NCI-H187 (cell line): Measurements from ENCODE around the gene VEGFA.

Source experiments
- DNase-seq, 2 experiments: peaks; one replicate each; lab custom pipeline; 2025; lab: John Stamatoyannopoulos, UW

VEGFA gene

DNA sequence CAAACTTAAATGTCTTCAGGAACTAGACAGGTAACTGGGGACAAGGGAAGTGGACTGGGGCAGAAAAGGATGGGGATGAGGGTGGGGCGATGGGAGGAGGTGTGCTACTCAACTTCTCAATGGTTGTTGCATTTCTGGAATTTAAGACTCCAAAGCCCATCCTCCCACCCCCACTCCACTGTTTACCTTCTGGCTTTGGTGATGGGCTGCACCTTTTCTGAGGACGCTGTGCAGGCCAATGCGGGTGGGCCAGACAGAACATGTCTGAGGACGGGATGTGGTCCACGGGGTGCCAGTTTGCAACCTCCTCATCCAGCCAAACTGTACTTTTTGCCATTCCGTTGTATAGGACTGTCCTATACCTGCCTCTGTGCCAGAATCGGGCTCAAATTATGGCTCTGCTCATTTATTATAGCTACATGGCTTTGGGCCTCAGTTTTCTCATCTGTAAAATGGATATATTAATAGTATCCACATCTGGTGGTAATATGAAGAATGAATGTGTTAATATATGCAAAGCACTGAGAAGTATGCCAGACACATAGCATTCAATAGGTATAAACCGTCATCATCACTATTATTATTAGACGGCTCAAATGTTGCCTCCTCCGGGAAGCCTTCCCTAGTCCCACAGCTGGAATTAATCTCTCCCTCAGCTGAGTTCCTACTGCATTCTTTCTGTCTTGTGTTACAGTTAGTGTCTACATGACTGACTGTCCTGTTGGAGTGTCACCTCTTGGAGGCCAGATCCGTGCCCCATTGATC lies 31.0 kb upstream of the VEGFA start:
- DNase-seq = no peak

DNA sequence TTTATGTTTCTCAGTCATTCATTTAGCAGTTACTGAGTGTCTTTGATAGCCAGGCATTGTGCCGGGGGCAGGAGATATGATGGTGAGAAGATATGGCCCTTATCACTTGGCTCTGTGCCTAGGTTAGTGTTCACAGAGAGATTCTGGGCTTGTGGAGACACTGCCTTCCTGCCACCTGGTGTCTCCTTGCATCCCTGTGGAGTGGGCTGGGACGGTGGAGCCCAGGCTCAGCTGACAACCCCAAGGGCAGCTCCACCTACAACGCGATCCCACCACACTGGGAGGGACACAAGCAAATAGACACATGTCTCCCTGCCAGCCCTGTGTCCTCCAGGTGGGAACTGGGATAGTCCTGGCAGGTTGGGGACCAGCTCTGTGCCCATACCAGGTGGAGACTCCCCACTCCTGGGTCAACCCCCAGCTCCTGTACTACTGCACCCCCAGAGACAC lies 30.3 kb upstream of the VEGFA start:
- no peak for DNase-seq

DNA sequence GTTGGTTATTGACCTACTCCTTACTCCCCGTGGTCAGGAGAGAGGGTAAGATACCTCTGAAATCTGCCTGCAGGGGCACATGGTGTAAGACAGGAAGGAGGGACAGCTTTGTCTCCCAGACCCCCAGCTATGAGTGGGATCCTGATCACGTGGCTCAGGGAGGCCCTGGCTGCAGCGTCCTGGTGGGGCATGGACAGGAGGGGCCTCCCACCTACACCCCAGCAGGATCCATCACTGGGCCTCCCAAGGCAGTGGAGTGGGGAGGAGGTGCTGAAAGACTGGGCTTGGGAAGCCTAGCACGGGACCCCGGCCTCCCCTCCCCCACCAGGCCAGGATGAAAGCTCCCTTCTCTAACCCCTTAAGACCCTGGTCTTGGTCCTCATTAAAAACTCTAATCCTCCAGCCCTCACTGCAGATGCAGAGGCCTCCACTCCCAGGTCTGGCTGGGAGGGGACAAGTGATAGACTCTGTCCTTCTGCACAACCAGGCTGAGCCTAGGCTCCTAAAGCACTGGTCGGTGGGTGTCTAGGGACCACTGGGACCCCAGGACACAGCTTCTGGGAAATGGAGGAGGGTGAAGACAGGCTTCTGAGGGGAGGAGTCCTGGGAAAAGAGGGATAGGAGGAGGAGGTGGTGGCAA lies 29.6 kb upstream of the VEGFA start:
- no peak for DNase-seq

DNA sequence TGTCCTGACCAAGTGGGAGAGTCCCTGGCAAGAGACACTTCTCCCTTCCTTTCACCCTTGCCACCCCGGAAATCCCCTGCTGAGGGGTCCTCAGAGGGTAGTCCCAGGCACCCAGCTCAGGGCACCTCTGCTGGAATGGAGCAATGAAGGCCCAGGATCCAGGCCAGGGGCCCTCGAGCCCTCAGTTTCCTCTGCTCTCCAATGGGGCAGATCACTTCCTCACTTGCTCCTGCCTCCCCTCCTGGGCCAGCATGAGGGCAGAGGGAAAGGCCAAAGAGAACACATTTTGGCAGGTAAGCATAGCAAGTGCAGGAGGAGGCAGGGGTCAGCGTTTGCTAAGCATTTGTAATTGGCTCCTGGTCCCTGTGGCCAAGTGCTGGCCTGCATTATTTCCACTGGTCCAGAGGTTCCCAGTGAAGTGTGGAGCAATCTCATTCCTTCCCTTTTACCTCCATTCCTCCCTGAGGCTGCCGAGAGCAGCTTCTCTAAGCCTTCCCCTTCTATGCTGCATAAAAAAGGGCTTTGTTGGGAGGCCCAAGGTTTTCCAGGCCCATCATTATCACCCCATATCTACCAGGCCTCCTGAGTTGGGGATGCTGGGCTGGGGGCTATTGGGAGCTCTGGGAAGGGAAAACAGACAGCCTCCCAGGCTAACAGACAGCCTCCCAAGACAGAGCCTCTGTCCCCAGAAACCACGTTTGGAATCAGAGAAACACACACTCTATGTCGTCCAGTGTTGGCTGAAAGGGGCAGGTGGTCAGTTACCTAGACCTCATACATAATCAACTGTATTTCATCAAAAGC lies 28.8 kb upstream of the VEGFA start:
- DNase-seq = no peak

DNA sequence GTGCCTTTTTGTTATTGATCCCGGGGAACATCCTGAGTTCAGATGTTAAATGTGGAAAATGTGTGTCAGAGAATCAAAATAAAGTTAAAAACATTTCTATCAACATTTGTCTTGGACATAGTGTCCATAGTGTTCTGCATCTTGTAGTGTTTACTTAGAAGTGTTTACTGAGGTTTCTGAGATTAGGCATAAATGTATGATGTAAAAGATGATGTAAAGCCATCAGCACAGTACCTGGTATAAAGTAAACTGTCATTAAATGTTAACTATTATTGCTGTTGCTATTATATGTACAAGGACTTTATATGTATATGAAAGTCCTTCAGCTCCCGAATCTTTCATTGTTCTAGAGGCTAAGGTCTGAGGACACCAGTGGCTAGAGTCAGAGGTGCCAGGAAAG lies 28.2 kb upstream of the VEGFA start:
- no peak for DNase-seq

DNA sequence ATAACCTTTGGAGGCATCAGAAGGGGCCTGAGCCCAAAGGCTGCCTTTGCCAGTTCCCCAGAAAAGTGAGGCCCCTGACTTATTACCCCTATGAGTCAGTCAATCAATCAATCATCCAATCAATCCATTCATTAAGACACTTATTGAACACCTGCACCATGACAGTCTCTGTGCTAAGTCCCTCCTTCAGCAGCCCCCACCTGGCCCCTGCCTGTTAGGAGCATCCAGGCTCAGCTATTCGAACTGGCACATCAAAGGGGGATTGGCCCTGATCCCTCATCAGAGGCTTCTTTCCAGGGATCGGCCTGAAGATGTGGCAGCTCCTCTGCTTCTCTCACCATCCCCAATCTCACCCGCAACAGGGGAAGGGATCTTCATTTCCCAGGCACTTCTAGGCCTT lies 27.7 kb upstream of the VEGFA start:
- no peak for DNase-seq

DNA sequence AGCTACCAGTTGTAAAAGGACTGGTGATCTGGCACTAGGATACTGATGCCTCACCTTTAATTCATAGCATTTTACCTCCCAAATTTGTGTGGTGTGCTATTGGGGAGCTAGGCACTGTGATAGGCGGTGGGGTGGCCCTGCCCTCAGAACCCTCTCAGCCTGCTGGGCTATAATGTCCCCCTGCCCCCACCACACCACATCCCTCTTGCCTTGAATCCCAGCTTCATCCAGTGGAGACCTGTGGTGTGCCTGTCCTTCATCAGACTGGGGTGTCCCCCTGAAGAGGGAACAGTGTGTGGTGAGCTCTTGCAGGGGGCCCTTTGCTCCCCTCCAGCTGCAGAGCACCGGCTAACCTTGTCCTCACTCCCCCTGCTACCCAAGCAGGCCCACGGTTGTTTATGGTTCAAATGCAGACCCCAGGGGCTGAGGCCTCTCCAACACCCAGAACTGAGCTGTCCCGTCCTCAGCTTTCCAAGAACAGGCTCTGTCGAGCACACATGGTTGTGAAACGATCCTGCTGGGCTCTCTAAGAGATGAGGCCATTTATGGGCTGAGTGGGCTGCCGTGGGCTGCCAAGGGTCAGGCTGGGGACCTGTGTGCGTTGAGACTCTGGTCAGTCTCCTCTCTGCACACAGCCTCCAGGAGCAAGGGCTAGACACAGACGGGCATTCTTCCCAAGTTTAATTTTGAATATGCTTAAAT lies 26.9 kb upstream of the VEGFA start:
- DNase-seq = no peak

DNA sequence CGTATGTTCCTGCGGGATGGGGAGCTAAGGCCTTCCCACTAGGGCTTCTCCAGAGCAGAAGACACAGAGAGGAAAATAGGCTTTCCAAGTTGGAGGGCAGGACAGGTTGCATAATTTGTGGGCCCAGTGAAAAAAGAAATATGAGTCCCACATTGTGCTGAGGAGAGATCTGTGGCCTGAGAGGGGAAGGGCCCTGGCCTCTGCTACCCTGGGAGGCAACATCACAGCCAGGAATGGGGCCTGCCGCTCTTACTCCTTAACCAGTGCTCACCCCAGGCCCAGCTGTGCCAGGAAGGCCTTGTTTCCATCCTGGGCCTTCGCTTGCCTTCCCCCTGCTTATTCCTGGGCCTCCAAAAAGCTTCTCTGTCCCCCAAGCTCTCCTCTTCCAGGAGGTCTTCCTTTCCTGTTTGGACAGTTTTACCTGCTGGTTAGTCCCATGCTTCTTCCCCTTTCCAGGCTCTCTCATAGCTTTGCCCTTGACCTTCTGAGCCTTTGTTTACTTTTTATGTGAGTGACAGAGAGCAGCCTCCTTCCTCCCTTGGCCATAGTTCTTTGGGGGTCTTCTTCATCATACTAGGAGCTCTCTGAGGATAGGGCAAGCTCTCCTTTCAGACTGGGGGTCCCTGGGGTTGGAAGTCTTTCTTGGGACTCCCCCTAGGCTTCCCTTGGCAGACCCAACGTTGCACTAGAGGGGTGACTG lies 26.2 kb upstream of the VEGFA start:
- DNase-seq = no peak

DNA sequence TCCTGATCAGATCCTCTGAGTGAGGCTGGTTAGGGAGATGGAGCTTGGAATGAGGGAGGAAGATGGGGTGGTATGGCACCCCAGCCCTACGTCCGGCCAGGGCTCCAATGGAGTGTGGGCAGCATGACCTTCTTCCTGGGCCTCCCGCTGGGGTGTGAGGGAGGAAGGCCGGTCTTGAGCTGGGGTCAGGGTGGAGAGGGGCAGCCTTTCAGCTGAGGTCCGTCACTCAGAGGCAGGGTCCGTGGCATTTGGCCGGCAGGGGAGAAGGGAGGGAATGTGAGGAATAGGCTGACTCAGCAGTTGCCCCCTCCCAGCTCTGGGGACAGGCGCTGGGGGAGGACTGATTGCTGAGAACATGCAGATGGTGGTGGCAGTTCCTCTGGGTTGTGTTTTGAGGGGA lies 25.5 kb upstream of the VEGFA start:
- no peak for DNase-seq

DNA sequence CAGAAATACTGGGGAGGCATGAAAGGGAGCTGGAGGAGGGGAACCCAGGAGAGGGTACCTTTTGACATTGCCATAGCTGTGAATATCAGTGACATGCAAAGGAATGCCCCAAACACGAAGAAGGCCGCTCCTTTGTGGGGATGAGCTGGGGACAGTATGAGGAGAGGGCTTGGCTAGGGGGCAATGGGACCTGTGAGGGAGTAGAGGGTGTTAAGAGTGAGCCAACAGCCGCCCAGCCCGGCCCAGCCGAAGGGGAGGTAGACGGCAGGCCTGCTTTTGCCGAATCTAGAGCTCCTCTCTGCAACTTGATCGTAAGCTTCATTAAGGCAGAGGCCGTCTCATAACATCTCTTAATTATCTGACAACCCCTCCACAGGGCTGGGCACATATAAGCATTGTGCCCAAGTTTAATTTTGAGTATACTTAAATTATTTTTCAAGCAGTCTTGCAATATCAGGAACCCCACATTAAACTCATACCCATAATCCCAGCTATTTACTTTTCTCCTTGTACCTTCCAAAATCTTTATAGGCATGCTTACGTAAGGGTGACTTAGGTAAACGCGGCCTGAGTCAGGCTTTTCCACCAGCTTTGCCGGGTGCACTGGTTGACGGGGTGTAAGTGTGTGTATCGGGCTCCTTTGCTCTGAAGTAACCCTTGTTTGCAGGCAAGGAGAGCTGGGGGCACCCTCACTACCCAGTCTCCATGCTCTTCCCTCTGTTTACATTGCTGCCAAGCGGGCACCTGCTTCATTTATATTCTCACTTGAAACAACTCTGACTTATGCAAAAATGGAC lies 24.9 kb upstream of the VEGFA start:
- no peak for DNase-seq

DNA sequence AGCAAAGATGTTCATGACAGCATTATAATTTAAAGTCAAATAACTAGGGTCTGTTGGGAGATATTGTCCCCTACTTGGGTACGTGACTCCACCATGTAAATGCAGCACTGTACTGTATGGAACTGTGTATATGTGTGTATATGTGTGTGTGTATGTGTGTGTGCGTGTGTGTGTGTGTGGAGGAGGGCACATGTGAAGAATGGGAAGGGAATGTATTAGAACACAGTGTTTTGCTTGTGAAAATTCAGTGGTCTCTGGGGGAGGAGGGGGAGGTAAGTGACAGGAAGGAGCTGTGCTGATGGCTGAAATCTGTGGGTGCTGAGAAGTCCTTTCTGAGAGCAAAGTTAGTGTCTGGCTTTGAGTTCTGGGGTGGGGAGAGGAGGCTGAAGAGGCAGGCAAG lies 23.9 kb upstream of the VEGFA start:
- DNase-seq = no peak

DNA sequence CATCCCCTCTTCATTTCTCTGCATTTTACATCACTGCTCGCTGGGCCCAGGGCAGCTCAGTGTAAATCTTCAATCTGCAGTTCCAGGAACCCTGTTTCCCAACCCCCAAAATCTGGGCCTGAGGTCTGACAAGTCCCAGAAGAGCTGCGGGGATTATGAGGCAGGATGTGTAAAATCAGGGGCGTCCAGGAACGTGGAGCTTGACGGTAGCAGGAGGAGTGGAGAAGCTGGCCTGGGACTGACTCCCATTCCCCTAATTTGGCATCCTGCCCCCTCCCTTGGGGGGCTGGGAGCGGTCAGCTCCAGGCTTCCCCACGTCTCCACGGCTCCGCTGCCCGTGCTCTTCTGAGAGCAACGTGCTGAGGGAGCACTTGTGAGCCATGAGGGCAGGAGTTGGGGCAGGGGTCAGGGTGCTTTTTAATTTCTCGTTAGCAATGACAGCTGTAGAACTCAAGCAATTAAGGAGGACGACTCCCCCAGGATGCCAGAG lies 23.4 kb upstream of the VEGFA start:
- no peak for DNase-seq

DNA sequence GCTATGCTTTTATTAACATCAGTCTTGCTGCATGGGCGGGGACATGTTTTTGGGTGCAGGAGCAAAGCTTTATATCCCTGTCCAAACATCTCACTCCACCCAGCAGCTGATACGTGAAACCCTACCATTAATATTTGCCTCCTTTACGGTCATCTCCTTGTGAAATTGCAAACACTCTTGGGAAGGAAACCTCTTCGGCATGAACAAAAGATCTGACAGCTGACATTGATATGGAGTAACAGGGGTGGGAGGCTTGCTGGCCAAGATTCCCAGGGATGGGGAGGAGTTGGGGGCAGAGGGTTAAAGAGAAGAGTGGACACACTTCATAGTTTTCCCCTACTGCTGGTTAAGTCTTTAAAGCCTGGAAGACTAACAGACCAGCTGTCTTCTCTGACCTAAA lies 22.2 kb upstream of the VEGFA start:
- DNase-seq = no peak

DNA sequence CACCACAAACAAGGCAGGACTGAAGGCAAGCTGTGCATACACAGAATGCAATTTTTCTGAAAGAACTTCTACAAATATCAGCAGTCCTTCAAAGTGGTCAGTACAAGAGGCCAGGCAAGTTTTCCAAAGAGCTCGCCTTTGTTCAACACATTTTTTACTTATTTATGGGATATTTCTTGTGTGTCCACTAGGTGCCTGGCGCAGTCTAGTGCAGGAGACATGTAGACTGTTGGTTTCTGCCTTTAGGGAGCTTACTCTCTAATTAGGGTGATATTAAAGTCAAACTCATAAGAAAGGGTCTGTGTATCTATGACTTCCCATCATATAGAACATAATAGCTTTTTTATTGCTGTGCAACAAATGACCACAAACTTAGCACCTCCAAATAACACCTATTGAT lies 21.2 kb upstream of the VEGFA start:
- DNase-seq = no peak

DNA sequence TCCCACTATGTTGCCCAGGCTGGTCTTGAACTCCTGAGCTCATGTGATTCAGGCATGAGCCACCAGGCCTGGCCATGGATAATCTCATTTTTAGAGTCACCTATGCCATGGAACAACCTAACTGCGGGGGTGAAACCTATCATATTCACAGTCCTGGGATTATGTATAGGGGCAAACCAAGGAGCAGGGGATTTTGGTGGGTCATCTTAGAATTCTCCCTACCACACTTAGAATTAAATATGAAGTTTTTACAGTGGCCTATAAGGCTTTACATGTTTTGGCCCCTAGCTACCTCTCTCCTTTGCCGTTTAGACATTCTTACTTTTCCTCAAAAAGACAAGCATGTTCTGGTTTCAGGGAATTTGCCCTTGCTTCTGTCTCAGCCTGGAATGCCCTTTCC lies 20.6 kb upstream of the VEGFA start:
- DNase-seq = no peak

DNA sequence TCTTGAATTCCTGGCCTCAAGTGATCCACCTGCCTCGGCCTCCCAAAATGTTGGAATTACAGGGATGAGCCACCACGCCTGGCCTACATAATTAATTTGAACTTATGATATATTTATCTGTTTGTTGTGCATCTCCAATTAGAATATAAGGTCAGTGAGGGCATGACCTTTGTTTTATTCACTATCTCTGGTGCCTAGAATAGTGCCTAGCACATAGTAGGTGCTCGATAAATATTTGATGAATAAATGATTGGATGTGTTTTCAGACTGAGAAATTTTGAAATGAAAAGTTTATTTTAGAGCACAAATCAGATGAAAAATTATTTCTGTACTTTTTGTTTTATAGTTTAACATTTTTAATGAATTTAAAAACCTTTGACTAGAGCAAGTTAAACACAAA lies 19.4 kb upstream of the VEGFA start:
- DNase-seq = no peak

DNA sequence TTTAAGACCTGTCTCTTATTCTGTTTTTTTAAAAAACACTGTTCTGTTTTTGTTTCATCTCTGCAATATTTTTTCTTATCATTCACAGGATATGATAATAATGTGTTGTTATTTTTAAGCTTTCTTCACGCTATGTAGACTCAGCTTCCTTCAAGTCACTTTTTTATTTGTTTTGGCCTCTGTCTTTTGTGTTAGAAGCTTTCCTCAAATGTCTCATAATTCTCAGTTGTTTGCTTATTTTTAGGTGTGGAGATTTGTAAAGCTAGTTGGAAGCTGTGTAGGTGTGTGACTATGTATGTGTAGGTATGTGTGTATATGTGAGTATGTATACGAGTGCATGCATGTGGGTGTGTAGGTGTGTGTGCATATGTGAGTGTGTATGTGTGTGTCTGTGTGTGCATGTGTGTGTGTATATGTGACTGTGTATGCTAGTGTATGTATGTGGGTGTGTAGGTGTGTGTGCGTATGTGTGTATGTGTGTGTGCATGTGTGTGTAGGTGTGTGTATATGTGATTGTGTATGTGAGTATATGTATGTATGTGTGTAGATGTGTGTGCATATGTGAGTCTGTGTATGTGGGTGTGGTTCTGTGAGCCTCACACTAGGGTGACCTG lies 16.3 kb upstream of the VEGFA start:
- no peak for DNase-seq

DNA sequence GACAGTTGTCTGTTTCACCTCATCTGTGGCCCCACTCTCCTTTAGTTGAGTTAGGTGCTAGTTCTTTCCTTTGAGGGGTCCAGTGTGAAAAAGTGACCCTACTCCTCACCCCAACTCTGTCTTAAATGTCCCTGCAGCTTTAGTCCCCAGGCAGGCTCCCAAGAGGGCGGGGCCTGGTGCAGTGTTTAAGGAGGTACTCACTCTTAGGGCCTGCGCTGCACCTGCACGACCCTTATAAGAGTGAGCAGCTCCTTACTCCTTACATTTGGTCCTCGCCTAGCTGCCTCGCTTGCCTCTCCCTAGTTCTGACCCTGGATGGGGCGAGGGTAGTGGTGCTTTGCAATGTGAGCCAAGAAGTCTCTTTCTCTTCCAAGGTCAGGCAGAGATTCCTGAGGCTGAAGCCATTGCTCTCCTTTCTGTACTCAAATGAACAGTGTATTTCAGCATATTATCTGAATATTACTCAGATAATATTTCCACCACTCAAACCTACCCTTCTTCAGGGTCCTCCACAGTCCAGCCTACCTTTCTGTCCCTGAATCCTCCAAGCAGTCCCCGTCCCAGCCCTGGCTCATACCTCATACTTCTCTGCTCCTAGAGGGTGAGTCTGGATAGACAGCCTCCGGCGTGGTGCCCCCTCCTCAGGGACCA lies 11.9 kb upstream of the VEGFA start:
- DNase-seq = no peak

DNA sequence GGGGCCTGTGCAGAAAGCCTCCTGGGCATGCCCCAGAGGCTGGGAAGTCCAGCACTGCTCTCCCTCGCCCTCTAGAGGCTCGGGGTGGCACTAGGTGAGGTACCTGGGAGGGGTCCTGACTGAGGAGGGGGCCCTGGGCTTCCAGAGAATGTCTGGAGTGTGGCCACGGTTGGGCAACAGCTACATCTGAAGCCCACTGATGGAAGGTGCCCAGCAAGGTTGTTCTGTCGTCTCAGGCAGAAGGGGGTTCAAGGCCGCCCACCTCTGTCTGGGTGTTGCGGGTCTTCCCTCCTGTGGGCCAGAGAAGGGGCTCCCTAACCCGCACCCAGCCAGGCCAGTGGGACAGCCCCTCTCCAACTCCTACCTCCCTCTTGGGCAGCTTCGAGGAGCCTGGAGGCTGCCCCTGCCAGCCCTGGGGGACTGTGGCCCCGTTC lies 11.4 kb upstream of the VEGFA start:
- no peak for DNase-seq
